ACHN (cell line): ENCODE measurements around the gene CSNK2A2.

Source experiments
- DNase-seq: peaks from one replicate; pipeline ENCODE4 v3.0.0-alpha.2; 2015
- in situ Hi-C: cut with HindIII; loops from 2 replicates; pipeline ENCODE4 v1.10.0; 2017; ENCODE audit warnings: low sequenced_read_pairs, low pct_ligation_motif_present, low pct_unique_long_range_greater_than_20kb

CSNK2A2 gene

GRCh38 chr16:58198022-58198683 lies at the start of gene CSNK2A2:
Gene CSNK2A2, minus strand, starts transcription at chr16:58198106. Its CDS starts 370 bp downstream, at chr16:58197736.
- in situ Hi-C loops: no loop called here
- DNase-seq: peak; percentile 81

GRCh38 chr16:58243528-58244004 lies 45.7 kb upstream of the CSNK2A2 start:
- in situ Hi-C loops: no loop called here
- no peak for DNase-seq

GRCh38 chr16:58236831-58237230 lies 38.9 kb upstream of the CSNK2A2 start:
- DNase-seq: no peak
- in situ Hi-C loops: no loop called here

- DNase-seq: peak; percentile 76
- in situ Hi-C loops: no loop called here
Observed at GRCh38 chr16:58236231-58236690, 38.4 kb upstream of the CSNK2A2 start.

- DNase-seq: no peak
- in situ Hi-C loops: no loop called here
Observed at GRCh38 chr16:58235663-58236062, 37.8 kb upstream of the CSNK2A2 start.

- in situ Hi-C loops: no loop called here
- DNase-seq: no peak
Observed at GRCh38 chr16:58234831-58235595, 37.1 kb upstream of the CSNK2A2 start.

- in situ Hi-C loops: no loop called here
- DNase-seq: no peak
Observed at GRCh38 chr16:58230259-58230658, 32.4 kb upstream of the CSNK2A2 start.

- no peak for DNase-seq
- in situ Hi-C loops: no loop called here
Observed at GRCh38 chr16:58226790-58227189, 28.9 kb upstream of the CSNK2A2 start.

GRCh38 chr16:58225965-58226602 lies 28.2 kb upstream of the CSNK2A2 start:
- no peak for DNase-seq
- in situ Hi-C loops: no loop called here

GRCh38 chr16:58222532-58223316 lies 24.8 kb upstream of the CSNK2A2 start:
- DNase-seq: peak; percentile 59
- in situ Hi-C loops: no loop called here

GRCh38 chr16:58219432-58219831 lies 21.5 kb upstream of the CSNK2A2 start:
- in situ Hi-C loops: no loop called here
- DNase-seq: no peak

GRCh38 chr16:58218786-58219185 lies 20.9 kb upstream of the CSNK2A2 start:
- in situ Hi-C loops: no loop called here
- DNase-seq: no peak

- no peak for DNase-seq
- in situ Hi-C loops: no loop called here
Observed at GRCh38 chr16:58217311-58217925, 19.5 kb upstream of the CSNK2A2 start.

GRCh38 chr16:58212824-58213655 lies 15.1 kb upstream of the CSNK2A2 start:
- no peak for DNase-seq

GRCh38 chr16:58211846-58212245 lies 13.9 kb upstream of the CSNK2A2 start:
- in situ Hi-C loops: no loop called here
- DNase-seq: no peak

More at GRCh38 chr16:58212824-58213655, 15.1 kb upstream of the CSNK2A2 start:
- in situ Hi-C loops: no loop called here

- DNase-seq: no peak
- in situ Hi-C loops: no loop called here
Observed at GRCh38 chr16:58211245-58211644, 13.3 kb upstream of the CSNK2A2 start.

GRCh38 chr16:58205276-58206036 lies 7.5 kb upstream of the CSNK2A2 start:
- DNase-seq: no peak
- in situ Hi-C loops: no loop called here
